H1 (cell line): ENCODE results near the gene ABCA13. TPM values are rescaled to one million over a fixed set of nuclear protein-coding genes. Genes with fewer than 3 reads are reported as not detected.

Source experiments
- CTCF ChIA-PET: fragments of 300-600 bp; sonication (Branson Sonifier 250); formaldehyde crosslinking; loops from one replicate; lab custom pipeline; 2021; ENCODE audit not compliant: partially characterized antibody; lab: Charles Lee
- POLR2A ChIA-PET: fragments of 300-600 bp; sonication (Branson Sonifier 250); formaldehyde crosslinking; loops from one replicate; lab custom pipeline; 2021; ENCODE audit warnings: inconsistent platforms; ENCODE audit not compliant: partially characterized antibody; lab: Charles Lee
- DNase-seq, 2 experiments: peaks; one replicate each; pipeline versions ENCODE4 v3.0.0 to v3.0.0-alpha.2; 2010 to 2022; ENCODE audit warnings: low spot score in 2 of 2, low read depth in 1 of 2, mixed read lengths in 1 of 2
- FAIRE-seq: peaks from 2 replicates; lab custom pipeline; 2011; peaks lifted over from hg19 to GRCh38; lab: Jason Lieb, UNC
- H2AFZ ChIP-seq: 2 replicates; pipeline ENCODE4 v1.8.1; 2012; ENCODE audit warnings: low read length, inconsistent platforms
- H2AK5ac ChIP-seq: 2 replicates; pipeline ENCODE4 v1.6.1; 2013; ENCODE audit warnings: low read depth, low read length
- H2BK120ac ChIP-seq: replicated peaks from 2 replicates; pipeline ENCODE3; 2013; ENCODE audit warnings: low read depth, low read length, inconsistent platforms
- H2BK12ac ChIP-seq: 2 replicates; pipeline ENCODE4 v1.6.1; 2013; ENCODE audit warnings: low read depth, low read length
- H2BK15ac ChIP-seq: 2 replicates; pipeline ENCODE4 v1.6.1; 2013; ENCODE audit warnings: low read length
- H2BK20ac ChIP-seq: 2 replicates; pipeline ENCODE4 v1.6.1; 2013; ENCODE audit warnings: low read length
- H2BK5ac ChIP-seq: 2 replicates; pipeline ENCODE4 v1.6.1; 2013; ENCODE audit warnings: low read depth, low read length
- H3K14ac ChIP-seq: 2 replicates; pipeline ENCODE4 v1.6.1; 2013; ENCODE audit warnings: inconsistent platforms; ENCODE audit not compliant: insufficient read length
- H3K18ac ChIP-seq: 2 replicates; pipeline ENCODE4 v1.6.1; 2013; ENCODE audit warnings: low read length; ENCODE audit errors: extremely low read depth
- H3K23ac ChIP-seq: 2 replicates; pipeline ENCODE4 v1.6.1; 2013; ENCODE audit warnings: inconsistent platforms; ENCODE audit not compliant: insufficient read length
- H3K23me2 ChIP-seq: 2 replicates; pipeline ENCODE4 v1.6.1; 2013; ENCODE audit warnings: low read depth, low read length
- H3K27ac ChIP-seq: 2 replicates; pipeline ENCODE4 v1.6.1; 2011; ENCODE audit warnings: low read depth, low read length, inconsistent platforms
- H3K27me3 ChIP-seq, 4 experiments: replicated peaks in 1 of 4; 1 replicate in 1 of 4; 2 replicates in 3 of 4; pipeline versions ENCODE4 v1.6.1 to v1.8.1; 2011 to 2013; ENCODE audit warnings: low read length in 3 of 4, mild to moderate bottlenecking in 3 of 4, inconsistent platforms in 2 of 4, mixed read lengths in 2 of 4, moderate library complexity in 1 of 4; ENCODE audit not compliant: control insufficient read depth in 3 of 4, insufficient read depth in 3 of 4; ENCODE audit errors: extremely low read depth in 1 of 4
- H3K36me3 ChIP-seq, 4 experiments: 2 replicates each; pipeline versions ENCODE4 v1.6.1 to v1.8.1; 2011 to 2013; ENCODE audit warnings: mild to moderate bottlenecking in 4 of 4, low read length in 3 of 4, moderate library complexity in 2 of 4, control low read depth in 1 of 4, inconsistent platforms in 1 of 4; ENCODE audit not compliant: insufficient read depth in 4 of 4, control insufficient read depth in 2 of 4
- H3K4ac ChIP-seq: replicated peaks from 2 replicates; pipeline ENCODE3; 2013; ENCODE audit warnings: low read length, low read depth, mixed read lengths, inconsistent platforms; ENCODE audit not compliant: insufficient read length
- H3K4me1 ChIP-seq, 4 experiments: replicated peaks in 1 of 4; 1 replicate in 1 of 4; 2 replicates in 3 of 4; pipeline versions ENCODE4 v1.6.1 to v1.8.1; 2011 to 2013; ENCODE audit warnings: low read length in 3 of 4, inconsistent platforms in 2 of 4, mixed read lengths in 1 of 4; ENCODE audit not compliant: insufficient read depth in 4 of 4, control insufficient read depth in 3 of 4
- H3K4me2 ChIP-seq, 2 experiments: 2 replicates each; pipeline versions ENCODE4 v1.6.1 to v1.8.1; 2011 to 2013; ENCODE audit warnings: low read depth in 2 of 2, low read length in 2 of 2, control low read depth in 1 of 2, inconsistent platforms in 1 of 2, mild to moderate bottlenecking in 1 of 2; ENCODE audit not compliant: insufficient read depth in 1 of 2
- H3K4me3 ChIP-seq, 4 experiments: fragments of 200-600, 300-600 bp in 1 of 4; sonication (generic), shearing (Covaris generic), sonication (Bioruptor Twin) in 1 of 4; 2 replicates each; pipeline versions ENCODE4 v1.5.1 to v1.8.1; 2011 to 2016; ENCODE audit warnings: low read length in 4 of 4, low read depth in 3 of 4, control low read depth in 2 of 4, inconsistent platforms in 2 of 4, mild to moderate bottlenecking in 2 of 4, mixed read lengths in 1 of 4, moderate library complexity in 1 of 4; ENCODE audit not compliant: insufficient read depth in 2 of 4; ENCODE audit errors: extremely low read depth in 1 of 4
- H3K56ac ChIP-seq: replicated peaks from 2 replicates; pipeline ENCODE3; 2013; ENCODE audit warnings: low read depth, mild to moderate bottlenecking, mixed read lengths, low read length, inconsistent platforms; ENCODE audit not compliant: insufficient read length
- H3K79me1 ChIP-seq: 2 replicates; pipeline ENCODE4 v1.6.1; 2013; ENCODE audit warnings: low read depth, low read length, control low read depth
- H3K79me2 ChIP-seq, 2 experiments: 2 replicates each; pipeline versions ENCODE4 v1.6.1 to v1.8.1; 2012 to 2013; ENCODE audit warnings: low read length in 2 of 2, mild to moderate bottlenecking in 2 of 2, inconsistent platforms in 1 of 2; ENCODE audit not compliant: insufficient read depth in 2 of 2, control insufficient read depth in 1 of 2
- H3K9ac ChIP-seq, 4 experiments: replicated peaks in 1 of 4; 1 replicate in 1 of 4; 2 replicates in 3 of 4; pipeline versions ENCODE4 v1.6.1 to v1.8.1; 2011 to 2013; ENCODE audit warnings: low read depth in 3 of 4, low read length in 3 of 4, control low read depth in 2 of 4, mild to moderate bottlenecking in 2 of 4, moderate library complexity in 2 of 4, inconsistent platforms in 1 of 4; ENCODE audit errors: extremely low read depth in 1 of 4
- H3K9me3 ChIP-seq, 2 experiments: 2 replicates each; pipeline versions ENCODE4 v1.6.1 to v1.8.1; 2012 to 2013; ENCODE audit warnings: mild to moderate bottlenecking in 2 of 2, moderate library complexity in 2 of 2, control low read depth in 1 of 2, inconsistent platforms in 1 of 2, low read depth in 1 of 2, low read length in 1 of 2, mixed read lengths in 1 of 2; ENCODE audit not compliant: insufficient read depth in 2 of 2
- H4K20me1 ChIP-seq, 2 experiments: replicated peaks in 1 of 2; 2 replicates each; pipeline versions ENCODE3 to v1.8.1; 2011 to 2013; ENCODE audit warnings: inconsistent platforms in 2 of 2, low read length in 2 of 2, mild to moderate bottlenecking in 1 of 2; ENCODE audit not compliant: insufficient read depth in 2 of 2, control insufficient read depth in 1 of 2
- H4K5ac ChIP-seq: 2 replicates; pipeline ENCODE4 v1.6.1; 2013; ENCODE audit warnings: low read length, low read depth, mixed read lengths, inconsistent platforms; ENCODE audit not compliant: insufficient read length
- H4K8ac ChIP-seq: 2 replicates; pipeline ENCODE4 v1.8.0; 2013; ENCODE audit warnings: mild to moderate bottlenecking, moderate library complexity, low read length, inconsistent platforms; ENCODE audit not compliant: insufficient read depth; ENCODE audit errors: extremely low read depth
- H4K91ac ChIP-seq: replicated peaks from 2 replicates; pipeline ENCODE3; 2013; ENCODE audit warnings: low read length, mixed read lengths, inconsistent platforms; ENCODE audit not compliant: insufficient read length
- GABPA ChIP-seq: IDR thresholded peaks from 2 replicates; pipeline ENCODE4 v1.6.1; 2011; ENCODE audit warnings: mild to moderate bottlenecking, low read length, moderate library complexity, borderline replicate concordance; ENCODE audit not compliant: insufficient read depth
- GTF2F1 ChIP-seq: IDR thresholded peaks from 2 replicates; pipeline ENCODE4 v1.6.1; 2012; ENCODE audit warnings: low read depth, low read length, improper control_type of control experiment, borderline replicate concordance
- HDAC2 ChIP-seq, 2 experiments: fragments of 300-600 bp in 1 of 2; sonication (generic) in 1 of 2; IDR thresholded peaks; 2 replicates each; pipeline ENCODE4 v1.6.1; 2011 to 2012; ENCODE audit warnings: low read depth in 2 of 2, low read length in 2 of 2, mild to moderate bottlenecking in 2 of 2, moderate library complexity in 2 of 2, borderline replicate concordance in 1 of 2, inconsistent platforms in 1 of 2
- NANOG ChIP-seq: IDR thresholded peaks from 2 replicates; pipeline ENCODE4 v1.6.1; 2011; ENCODE audit warnings: low read length, low read depth, mild to moderate bottlenecking, inconsistent platforms; ENCODE audit not compliant: insufficient read depth, poor library complexity, severe bottlenecking
- NRF1 ChIP-seq: IDR thresholded peaks from 2 replicates; pipeline ENCODE4 v1.6.1; 2011; ENCODE audit warnings: mild to moderate bottlenecking, low read depth, low read length, improper control_type of control experiment
- RBBP5 ChIP-seq: IDR thresholded peaks from 2 replicates; pipeline ENCODE4 v1.7.1; 2012; ENCODE audit warnings: low read depth, mild to moderate bottlenecking, inconsistent platforms, low read length, moderate library complexity, borderline replicate concordance
- RNF2 ChIP-seq: fragments of 200-900, 300-1000 bp; sonication (generic); IDR thresholded peaks from 2 replicates; pipeline ENCODE4 v1.7.1; 2016; ENCODE audit warnings: borderline replicate concordance, low read depth, mild to moderate bottlenecking, antibody characterized with exemption, low read length; ENCODE audit not compliant: poor library complexity, severe bottlenecking; ENCODE audit errors: missing control alignments
- TBP ChIP-seq: IDR thresholded peaks from 2 replicates; pipeline ENCODE4 v1.6.1; 2011; ENCODE audit warnings: low read depth, low read length, improper control_type of control experiment
- ZNF274 ChIP-seq: IDR thresholded peaks from 2 replicates; pipeline ENCODE4 v1.7.0; 2012; ENCODE audit warnings: low read length, borderline replicate concordance; ENCODE audit errors: extremely low read depth
- WGBS, 2 experiments: shearing (Covaris generic) in 1 of 2; methylation state at CpG; one replicate each; pipeline versions ENCODE4 v1.1.6 to v1.1.7; 2013 to 2015; ENCODE audit warnings: low lambda C conversion rate in 2 of 2, mixed read lengths in 2 of 2, inconsistent platforms in 1 of 2, low coverage in 1 of 2, missing lambda C conversion rate in 1 of 2; ENCODE audit not compliant: insufficient replicate concordance in 2 of 2, insufficient coverage in 1 of 2, insufficient read length in 1 of 2; ENCODE audit errors: extremely low coverage in 1 of 2, missing lambda C conversion rate in 1 of 2; 5-methylcytosine and 5-hydroxymethylcytosine counted together
- polyA plus RNA-seq, 7 experiments: library from polyadenylated mRNA; depleted of rRNA in 3 of 7; stranded (reverse) in 5 of 7; unstranded in 2 of 7; fragments of >200 nt in 5 of 7; fragments of 200-250 nt in 2 of 7; gene quantifications; 1 replicate in 5 of 7; 2 replicates in 1 of 7; 4 replicates in 1 of 7; pipeline versions ENCODE4 v1.2.1 to v1.2.3, GENCODE V29; 2011 to 2013; ENCODE audit warnings: missing spikeins in 2 of 7, mixed read lengths in 2 of 7
- total RNA-seq: library from RNA; stranded (reverse); fragmentation: NEBNext Ultra II Directional; extraction: Animal tissue kit (Norgen Biotek cat#: 25700); gene quantifications from 2 replicates; pipeline ENCODE4 v1.2.1, GENCODE V29; 2021
- TF ChIP-seq, protein P1 (sequence below): IDR thresholded peaks from 2 replicates; pipeline ENCODE4 v1.6.1; 2011; ENCODE audit warnings: low read depth, mild to moderate bottlenecking, low read length; ENCODE audit not compliant: insufficient read depth

The ABCA13 gene
- total and polyA plus RNA-seq, 2 of the 8 experiments (the other 6 are each of a cell fraction or from before 2014, with no cell fraction given), result 0.07 to 0.09 TPM

DNA sequence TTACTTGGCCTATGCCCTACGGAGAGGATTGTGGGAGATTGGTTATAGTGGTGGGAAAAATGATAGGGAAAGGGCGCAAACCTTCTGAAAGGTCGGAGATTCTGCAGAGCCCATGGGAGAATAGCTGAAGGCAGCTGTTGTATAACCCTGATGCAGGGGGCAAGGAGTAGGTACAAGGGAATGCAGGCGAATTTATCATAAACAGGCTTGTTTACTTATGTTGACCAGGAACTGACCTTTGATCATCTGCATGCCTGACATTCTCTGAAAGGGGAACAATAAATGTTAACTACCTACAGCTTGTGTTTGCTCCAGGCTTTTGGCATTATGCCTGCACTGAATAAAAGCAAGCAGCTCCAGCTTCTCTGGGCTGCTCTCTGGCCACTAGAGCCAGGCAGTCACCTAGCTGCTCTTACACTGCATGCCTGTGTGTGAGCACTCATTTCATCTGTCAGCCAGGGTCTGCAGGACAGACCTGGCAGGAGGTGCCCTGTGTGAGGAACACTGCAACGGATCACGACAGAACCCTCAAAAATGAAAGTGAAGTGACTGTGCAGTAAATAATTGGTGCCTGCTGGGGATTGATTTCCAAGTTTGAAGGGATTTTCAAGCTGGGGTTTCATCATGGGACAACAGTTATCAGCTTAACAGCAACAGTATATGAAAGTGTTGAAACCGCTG lies 31.1 kb upstream of the ABCA13 start:
- H4K5ac ChIP-seq, result no peak overlapping the region
- no peaks in the 10 kb centered on the region for H3K23me2 ChIP-seq
- FAIRE-seq (no peak), DNase-seq (no peak)
- H3K4me2 ChIP-seq, result no peak overlapping the region
- no peak overlapping the region for H2AFZ ChIP-seq
- H3K9ac ChIP-seq, result no peak overlapping the region
- H3K27ac ChIP-seq, result no peak overlapping the region
- H2BK5ac ChIP-seq, result no peak overlapping the region
- ChIA-PET POLR2A (no interaction called here), CTCF (interaction anchor here (0.8 to 2.2 kb wide), 9 partner anchors 9 to 196 kb away, joined by 3 to 6 read pairs (median 4); no protein-coding TSS in a partner anchor)
- peak overlapping the region; percentile 12; the same call in 1 of the 2 replicates for H2BK12ac ChIP-seq
- 94% methylated on average over 7 of the region's 7 CpGs; no CpG with 5 or more reads in 1 of the 2 experiments for WGBS, 2 experiments
- no peak overlapping the region for H3K18ac ChIP-seq
- H3K23ac ChIP-seq, result no peak overlapping the region
- no peaks in the 10 kb centered on the region for H3K79me2 ChIP-seq
- no peaks in the 10 kb centered on the region for H4K20me1 ChIP-seq
- H4K91ac ChIP-seq, result no peak overlapping the region
- H3K9me3 ChIP-seq, result peaks cover 8 to 11% of the 10 kb centered on the region in 2 experiments; a peak in 2 of 4 replicates
- no peaks in the 10 kb centered on the region for H3K79me1 ChIP-seq
- H2BK15ac ChIP-seq, result 0 out of 2 replicates have a peak overlapping the region, but pooled peaks have one; percentile 7
- H2AK5ac ChIP-seq, result no peak overlapping the region
- no peaks in the 10 kb centered on the region for H3K36me3 ChIP-seq
- 0 out of 7 replicates have a peak, but pooled peaks cover 0 to 3% (median under 1%) of the 10 kb centered on the region in 4 experiments for H3K4me1 ChIP-seq
- no peak overlapping the region for H3K4ac ChIP-seq
- no peak overlapping the region for H4K8ac ChIP-seq
- H2BK120ac ChIP-seq, result no peak overlapping the region
- TF ChIP-seq TBP (no peak), GABPA (no peak), NANOG (no peak), RBBP5 (no peak), HDAC2 (IDR thresholded peaks at IDR 0.05; ENCODE audit: borderline replicate concordance in 1 of 2, low read depth in 2 of 2, low read length in 2 of 2) (no peak), GTF2F1 (no peak), NRF1 (no peak), ZNF274 (no peak), RNF2 (no peak)
- TF ChIP-seq, protein P1, sequence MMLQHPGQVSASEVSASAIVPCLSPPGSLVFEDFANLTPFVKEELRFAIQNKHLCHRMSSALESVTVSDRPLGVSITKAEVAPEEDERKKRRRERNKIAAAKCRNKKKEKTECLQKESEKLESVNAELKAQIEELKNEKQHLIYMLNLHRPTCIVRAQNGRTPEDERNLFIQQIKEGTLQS, result no peak
- TF ChIP-seq, all 59 proteins: peak for 0
- H3K56ac ChIP-seq, result no peak overlapping the region
- H3K27me3 ChIP-seq, result no peaks in the 10 kb centered on the region
- H2BK20ac ChIP-seq, result no peak overlapping the region; the same call in 1 of the 2 replicates
- H3K4me3 ChIP-seq, result no peak overlapping the region
- no peak overlapping the region for H3K14ac ChIP-seq
